ENCODE results near the gene ERGIC2.
"Not testable (repeated sequence)": the region's sequence is repeated elsewhere in the genome, so short reads cannot be mapped to it uniquely, and the experiment has no call there.

The ERGIC2 gene

DNA sequence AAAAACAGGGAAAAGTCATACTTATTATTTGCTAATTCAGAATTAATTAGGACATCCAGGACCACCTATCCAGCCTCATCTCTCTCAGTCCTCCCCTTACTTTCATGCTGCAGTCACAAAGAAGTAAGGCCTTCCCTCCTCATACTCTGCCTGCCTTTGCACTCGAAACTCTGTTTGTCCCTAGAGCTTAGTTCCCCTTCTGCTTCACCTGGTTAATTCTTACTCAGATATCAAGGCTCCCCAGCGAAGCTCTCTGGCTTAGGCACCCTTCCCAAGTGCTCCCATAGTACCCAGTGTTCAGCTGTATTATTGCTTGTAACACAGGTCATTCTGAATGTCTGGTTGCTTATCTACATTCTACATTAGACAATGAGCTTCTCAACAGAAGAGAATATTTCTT is 81.3 kb downstream of the ERGIC2 start:
- no peak for DNase-seq (ENCODE audit: low read depth in 2 of 2)

DNA sequence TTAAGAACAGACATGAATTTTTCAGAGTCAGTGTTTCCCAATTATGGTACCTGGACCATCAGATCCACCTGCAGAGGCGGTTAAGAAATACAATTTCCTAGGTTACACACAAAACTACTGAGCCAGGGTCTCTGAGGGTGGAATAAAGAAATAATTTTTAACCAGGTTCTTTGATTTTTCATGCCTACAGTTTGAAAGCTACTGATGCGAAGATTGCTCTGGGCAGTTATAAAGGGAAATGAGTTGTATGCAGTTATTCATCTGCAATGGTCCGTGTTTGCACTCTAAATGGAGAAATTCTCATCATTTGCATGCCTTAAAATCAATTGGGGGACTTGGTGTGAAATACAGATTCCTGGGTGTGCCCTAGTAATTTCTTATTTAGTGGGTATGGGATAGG is 89.7 kb downstream of the ERGIC2 start:
- DNase-seq (ENCODE audit: low read depth in 2 of 2): no peak

DNA sequence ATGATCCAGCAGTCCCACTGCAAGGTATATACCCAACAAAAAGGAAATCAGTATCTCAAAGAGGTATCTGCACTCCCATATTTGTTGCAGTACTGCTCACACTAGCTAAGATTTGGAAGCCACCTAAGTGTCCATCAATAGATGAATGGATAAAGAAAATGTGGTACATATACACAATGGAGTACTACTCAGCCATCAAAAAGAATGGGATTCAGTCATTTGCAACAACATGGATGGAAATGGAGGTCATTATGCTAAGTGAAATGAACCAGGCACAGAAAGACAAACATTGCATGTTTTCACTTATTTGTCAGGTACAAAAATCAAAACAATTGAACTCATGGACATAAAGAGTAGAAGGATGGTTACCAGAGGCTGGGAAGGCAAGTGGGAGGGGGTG is 90.5 kb downstream of the ERGIC2 start:
- not testable (repeated sequence) for DNase-seq (ENCODE audit: low read depth in 2 of 2)

DNA sequence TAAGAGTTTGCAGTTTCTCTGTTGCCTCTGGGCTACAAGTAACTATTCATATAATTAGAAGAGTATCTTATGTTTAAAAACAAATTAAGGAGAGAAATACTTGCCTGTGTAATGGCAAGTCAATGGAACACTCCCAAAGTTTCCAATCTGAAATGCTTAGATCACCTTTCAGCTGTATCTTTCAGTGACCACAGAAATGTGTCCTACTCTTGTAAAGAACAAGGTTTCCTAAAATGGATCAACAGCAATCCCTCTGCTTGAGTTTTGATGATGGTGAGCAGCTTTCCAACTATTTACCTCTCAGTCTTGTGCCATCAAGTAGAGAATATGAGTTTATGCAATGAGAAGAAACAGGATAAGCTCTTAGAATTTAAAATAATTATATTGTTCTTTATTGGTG is 92.9 kb downstream of the ERGIC2 start:
- DNase-seq (ENCODE audit: low read depth in 2 of 2): no peak

DNA sequence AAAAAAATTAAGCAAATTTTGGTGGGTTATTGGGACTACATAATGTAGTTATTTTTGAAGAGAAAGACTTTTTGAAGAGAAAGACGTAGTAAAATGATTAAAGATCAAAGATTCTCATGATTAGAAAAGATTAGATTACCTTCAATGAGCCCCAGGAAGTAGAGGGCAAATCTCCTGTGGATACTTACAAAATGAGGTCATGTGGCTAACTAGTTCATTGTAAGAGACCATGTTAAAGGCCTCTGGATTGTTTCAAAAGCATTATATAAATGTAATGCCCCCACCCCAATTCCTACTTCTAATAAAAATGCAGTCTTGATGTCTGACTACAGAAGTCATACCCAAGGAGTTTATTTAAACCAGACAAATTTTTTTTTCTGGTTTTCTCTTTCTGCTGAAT is 93.3 kb downstream of the ERGIC2 start:
- no peak for DNase-seq (ENCODE audit: low read depth in 2 of 2)

Data from stimulated activated CD8-positive, alpha-beta memory T cell treated with anti-CD3 and anti-CD28 coated beads, Interleukin-7, amount 100 ng/mL, for 4 hours (primary cell).